Epithelial cell of proximal tubule (primary cell): ENCODE data around the gene UNC13A. TPM values are rescaled to one million over a fixed set of nuclear protein-coding genes. Genes with fewer than 3 reads are reported as not detected.

ENCODE experiments used
- DNase-seq: peaks from one replicate; pipeline ENCODE4 v3.0.0-alpha.2; 2011; ENCODE audit warnings: low read depth
- H3K4me3 ChIP-seq: 2 replicates; pipeline ENCODE4 v1.5.1; 2011; ENCODE audit warnings: low read depth, mild to moderate bottlenecking, low read length
- CTCF ChIP-seq: conservative IDR thresholded peaks from 2 replicates; pipeline ENCODE4 v1.5.1; 2012; ENCODE audit warnings: low read depth, mild to moderate bottlenecking, low read length
- total RNA-seq: library from RNA; depleted of rRNA; stranded (reverse); fragments of >200 nt; gene quantifications from 2 replicates; pipeline ENCODE4 v1.2.3, GENCODE V29; 2015

Gene UNC13A
- total RNA-seq, 1 donor from 2014 or later, result 0.06 TPM

- TF ChIP-seq CTCF, result no peak
- H3K4me3 ChIP-seq, result no peak overlapping the region
- no peak for DNase-seq
Measured at GRCh38 chr19:17682273-17682672, 5.9 kb downstream of the UNC13A start.

- H3K4me3 ChIP-seq, result no peak overlapping the region
- no peak for TF ChIP-seq CTCF
- DNase-seq, result no peak
Measured at GRCh38 chr19:17681505-17682125, 6.5 kb downstream of the UNC13A start.

- no peak overlapping the region for H3K4me3 ChIP-seq
- no peak for DNase-seq
- no peak for TF ChIP-seq CTCF
Measured at GRCh38 chr19:17680230-17680722, 7.9 kb downstream of the UNC13A start.

GRCh38 chr19:17679526-17680229 is 8.5 kb downstream of the UNC13A start:
- no peak for DNase-seq
- no peak overlapping the region for H3K4me3 ChIP-seq
- no peak for TF ChIP-seq CTCF

- TF ChIP-seq CTCF, result no peak
- no peak overlapping the region for H3K4me3 ChIP-seq
- DNase-seq, result no peak
Measured at GRCh38 chr19:17678836-17679235, 9.3 kb downstream of the UNC13A start.

- peak; percentile 54 for TF ChIP-seq CTCF
- no peak overlapping the region for H3K4me3 ChIP-seq
- no peak for DNase-seq
Measured at GRCh38 chr19:17677002-17677401, 11.2 kb downstream of the UNC13A start.
